NCI-H69 (cell line): Measurements from ENCODE around the gene MORN1.

Experiments
- DNase-seq: peaks from one replicate; lab custom pipeline; 2025; lab: John Stamatoyannopoulos, UW

MORN1 gene

DNA sequence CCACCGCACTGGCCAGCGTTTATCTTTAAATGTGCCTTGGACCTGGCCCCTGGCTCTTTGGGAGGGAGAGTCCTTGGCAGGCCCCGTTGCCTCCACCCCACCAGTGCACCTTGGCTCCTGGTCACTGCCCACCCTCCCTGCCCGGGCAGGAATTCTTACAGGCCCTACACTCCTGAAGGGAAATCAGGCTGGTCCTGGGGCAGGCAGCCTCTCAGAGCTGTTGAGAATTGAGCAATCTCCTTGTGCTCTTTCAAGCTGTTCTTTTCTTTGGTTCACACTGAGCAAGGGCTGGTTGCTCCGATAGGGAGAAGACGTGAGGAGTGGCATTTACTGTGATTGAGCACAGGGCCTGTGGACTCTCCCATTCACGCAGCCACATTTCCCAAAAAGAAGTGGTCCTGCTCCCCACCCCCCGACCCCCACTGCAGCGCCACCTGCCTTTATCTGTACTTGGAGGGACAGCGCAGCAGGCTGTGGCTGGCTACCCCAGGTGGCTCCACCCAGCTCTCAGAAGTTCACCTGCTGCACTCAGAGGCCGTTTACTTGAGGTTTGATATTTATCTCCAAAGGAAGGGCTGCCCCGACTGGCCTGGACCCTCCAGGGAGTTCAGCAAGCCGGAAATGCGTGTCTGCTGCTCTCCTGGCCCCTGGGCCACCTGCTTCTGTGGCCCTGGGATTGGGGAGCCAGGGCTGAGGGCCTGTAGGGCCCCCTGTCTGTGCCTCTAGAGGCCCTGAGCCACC, 115.4 kb downstream of the MORN1 start:
- DNase-seq: no peak

DNA sequence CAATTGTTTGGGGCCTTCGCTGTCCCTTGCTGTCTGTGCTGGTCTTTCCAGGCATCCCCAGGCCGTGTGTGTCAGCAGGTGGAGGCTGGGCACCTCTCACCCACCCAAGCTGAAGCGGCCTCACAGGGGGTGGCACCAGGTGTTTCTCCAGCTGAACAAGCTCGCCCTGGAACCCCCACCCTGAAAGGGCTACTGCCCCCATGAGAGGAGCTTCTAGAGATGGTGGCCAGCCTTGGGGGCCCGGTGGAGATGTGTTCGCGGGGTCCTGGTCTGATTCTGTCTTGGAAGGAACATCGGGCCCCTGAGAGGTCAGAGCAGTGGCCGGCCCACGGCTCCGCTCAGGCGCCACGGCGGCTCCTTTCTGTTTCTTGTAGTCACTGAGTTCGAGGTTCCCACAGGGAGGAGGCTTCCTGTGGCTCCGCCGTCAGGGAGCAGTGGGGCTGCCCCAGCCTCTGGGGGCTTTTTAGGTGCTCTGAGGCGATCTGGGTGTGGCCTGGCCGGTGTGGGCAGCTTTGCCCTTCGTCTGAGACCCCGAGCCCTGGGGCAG, 116.4 kb downstream of the MORN1 start:
- DNase-seq: no peak

DNA sequence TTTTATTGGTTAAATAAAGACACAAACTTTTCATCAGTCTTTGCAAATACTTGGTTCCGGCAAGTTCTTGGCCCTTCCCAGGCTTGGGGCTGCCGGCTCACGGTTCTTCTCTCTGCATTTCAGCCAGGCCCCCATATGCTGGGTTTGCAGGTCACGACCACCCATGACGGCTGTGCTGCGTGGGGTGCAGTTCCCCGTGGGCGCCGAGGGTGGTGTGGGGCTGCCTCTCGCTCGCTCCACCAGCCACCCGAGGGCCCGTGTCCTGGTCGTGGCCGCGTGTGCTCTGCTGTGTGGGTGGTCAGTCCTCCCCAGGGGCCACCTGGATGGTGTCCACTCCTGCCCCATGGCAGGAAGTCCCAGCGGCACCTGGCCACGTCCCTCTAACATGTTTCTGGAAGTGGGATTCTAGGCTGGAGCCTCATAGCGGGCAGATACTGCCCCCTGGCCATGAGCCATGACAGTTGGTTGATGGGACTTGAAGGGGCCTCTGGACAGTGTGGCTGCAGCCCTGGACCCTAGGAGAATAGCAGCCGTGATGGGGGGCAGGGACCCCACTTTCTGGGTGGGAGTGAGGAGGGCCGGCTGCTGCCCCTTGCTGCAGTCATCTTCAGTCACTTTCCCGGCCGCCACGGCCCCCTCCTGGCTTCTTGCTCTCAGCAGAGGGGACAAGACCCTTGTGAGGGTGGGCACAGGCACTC, 117.0 kb downstream of the MORN1 start:
- no peak for DNase-seq

DNA sequence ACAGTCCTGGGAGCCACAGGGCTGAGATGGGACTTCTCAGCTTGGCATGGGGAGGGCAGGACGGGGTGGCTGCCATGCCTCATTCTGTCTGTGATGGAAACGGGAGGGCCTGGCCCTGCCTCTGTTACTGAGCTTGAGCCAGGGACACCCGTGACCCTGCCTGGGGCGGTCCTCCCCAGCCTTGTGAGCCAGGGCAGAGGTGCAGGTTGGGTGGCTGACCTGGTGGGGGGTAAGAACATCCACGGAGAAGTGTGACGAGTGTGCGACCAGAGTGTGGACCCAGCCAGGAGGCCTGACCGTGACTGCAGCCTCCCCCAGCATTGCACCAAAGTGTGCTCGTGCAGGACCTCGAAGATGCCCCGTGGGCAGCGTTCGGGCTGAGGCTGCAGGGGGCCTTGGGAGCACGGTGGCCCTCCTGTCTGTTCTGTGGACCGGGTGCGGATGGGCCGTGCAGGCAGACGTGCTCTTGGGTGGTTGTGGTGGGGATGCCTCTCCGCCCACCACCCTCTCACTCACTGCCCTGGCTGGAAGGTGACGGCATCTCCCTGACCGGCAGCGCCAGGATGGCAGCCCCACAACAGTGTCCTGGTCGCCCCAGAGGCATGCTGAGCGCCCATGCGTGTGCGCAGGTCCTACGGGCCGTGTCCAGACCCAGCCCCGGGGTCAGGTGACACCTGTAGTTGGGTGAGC, 117.8 kb downstream of the MORN1 start:
- DNase-seq: no peak

DNA sequence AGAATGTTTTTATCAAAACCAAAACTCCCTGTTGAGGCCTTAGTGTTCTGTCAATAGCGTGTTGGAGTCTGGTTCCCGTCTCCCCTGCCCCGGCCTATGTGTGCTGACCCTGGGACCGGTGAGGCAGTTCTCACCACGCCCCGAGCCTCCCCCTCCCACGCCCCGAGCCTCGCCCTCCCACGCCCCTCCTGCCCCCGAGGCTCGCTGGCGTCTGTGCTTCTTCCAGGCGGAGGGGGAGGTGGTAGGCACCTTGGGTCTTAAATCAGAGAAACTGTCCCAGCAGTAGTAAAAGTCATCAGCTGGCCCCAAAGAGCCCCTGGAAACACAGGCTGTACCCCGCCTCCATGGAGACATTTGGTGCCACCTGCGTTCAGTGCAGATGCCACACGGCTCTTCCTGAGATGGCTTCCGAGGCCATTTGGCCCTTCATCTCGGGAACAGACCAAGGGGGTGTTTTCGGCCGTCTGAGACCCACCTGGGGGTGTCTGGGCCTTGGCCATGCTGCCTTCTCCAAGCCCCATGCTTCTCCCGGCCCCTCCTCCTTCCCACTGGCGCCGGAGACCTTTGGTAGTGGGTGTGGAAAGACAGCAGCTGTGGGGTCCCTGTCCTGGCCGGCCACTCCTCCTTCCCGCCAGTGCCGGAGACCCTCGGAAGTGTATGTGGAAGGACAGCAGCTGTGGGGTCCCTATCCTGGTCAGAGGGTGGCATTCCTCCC, 118.5 kb downstream of the MORN1 start:
- DNase-seq: no peak

DNA sequence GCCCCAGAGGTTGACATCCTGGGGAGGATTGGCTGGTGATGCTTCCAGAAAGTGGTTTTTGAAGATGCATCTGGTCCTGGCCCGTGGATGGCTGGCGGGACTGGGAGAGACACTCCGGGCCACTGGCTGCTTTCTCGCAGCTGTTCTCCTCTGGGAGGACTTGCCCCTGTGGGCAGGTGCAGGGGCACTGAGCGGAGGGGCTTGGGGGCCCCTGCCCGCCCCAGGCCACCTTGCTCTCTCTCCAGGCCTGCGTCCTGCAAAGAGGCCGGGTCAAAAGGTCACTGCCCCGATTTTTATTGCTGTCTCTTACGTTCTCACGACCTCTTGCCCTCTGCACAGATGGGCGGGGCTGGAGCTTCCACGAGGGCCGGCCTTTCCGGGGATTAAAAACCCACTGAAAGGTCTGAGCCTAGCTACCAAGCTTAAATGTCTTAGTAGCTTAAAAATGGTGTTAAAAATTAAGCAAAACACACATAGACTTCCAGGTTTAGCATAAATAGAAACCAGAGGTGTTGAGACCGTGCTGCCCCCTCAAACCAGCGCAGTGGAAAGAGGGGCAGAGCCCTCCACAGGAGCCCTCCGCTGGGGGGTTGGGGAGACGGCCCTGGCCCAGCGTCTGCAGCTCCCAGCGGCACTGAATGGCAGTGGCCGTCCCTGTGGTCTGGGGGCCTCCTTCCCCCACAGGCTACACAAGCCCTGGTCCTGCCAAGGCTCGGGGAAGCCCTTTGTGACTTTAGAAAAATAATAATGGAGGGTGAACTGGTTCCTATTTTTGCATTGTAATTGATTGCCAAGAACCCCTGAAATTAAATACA, 119.3 kb downstream of the MORN1 start:
- no peak for DNase-seq
